Measurements from ENCODE around the gene RPP38.

RPP38 gene, protein sequence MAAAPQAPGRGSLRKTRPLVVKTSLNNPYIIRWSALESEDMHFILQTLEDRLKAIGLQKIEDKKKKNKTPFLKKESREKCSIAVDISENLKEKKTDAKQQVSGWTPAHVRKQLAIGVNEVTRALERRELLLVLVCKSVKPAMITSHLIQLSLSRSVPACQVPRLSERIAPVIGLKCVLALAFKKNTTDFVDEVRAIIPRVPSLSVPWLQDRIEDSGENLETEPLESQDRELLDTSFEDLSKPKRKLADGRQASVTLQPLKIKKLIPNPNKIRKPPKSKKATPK

DNA sequence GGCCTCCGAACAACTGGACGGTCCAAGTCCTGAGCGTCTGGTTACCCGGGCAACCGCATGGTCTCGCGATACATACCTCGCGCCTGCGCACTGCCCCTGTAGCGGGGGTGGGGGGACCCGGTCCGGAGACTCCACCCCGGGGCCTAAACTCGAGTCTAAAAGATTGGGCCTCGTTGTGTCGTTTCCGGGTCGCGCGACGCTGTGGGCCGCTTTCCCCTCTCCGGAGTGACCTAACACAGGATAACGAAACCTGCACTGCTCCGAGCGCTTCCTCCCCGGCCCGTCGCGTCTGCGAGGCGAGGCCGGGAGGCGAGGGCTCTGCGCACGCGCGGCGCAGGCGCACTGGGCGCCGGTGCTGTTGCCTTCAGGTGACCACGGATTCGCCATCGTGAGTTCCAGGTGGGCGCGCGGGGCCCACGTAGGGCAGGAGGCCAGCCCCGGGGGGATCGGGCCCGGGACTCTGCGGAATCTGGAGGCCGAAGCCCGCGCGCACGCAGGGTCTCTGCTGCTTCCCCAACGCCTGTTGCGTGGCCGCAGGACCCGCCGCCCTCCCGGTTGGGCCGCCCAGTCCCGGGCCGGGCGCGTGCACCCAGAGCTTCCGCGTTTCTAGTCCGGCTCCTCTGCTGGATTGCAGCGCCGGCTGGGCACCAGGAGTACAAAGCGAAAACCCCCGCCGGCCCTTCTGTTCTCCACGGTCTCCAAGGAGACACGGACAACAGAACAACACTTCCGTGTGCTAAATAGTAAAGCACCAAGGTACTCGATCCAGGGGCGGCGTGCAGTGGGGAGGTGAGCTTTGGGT lies at the start of gene RPP38:
TSS of gene RPP38 (plus strand) at position 345 of the 802 bp plus-strand sequence. CDS start 5,960 bp downstream, outside the sequence.
- DNase-seq, result peak; percentile 80

- no peak for DNase-seq
These were observed 47.6 kb upstream of the RPP38 start for GRCh38 chr10:15049533-15049932.

DNA sequence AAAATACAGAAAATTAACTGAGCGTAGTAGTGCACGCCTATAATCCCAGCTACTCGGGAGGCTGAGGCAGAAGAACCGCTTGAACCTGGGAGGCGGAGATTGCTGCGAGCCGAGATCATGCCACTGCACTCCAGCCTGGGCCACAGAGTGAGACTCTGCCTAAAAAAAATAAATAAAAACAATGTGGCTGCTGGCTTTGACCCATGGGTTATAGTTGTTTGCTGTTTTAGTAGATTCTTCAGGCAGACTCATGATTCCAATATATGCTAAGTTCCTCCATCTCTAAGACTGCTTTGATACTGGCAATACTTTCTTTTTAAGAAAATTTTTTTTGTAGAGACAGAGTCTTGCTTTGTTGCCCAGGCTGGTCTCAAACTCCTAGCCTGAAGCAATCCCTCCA lies 45.0 kb upstream of the RPP38 start:
- no peak for DNase-seq

DNA sequence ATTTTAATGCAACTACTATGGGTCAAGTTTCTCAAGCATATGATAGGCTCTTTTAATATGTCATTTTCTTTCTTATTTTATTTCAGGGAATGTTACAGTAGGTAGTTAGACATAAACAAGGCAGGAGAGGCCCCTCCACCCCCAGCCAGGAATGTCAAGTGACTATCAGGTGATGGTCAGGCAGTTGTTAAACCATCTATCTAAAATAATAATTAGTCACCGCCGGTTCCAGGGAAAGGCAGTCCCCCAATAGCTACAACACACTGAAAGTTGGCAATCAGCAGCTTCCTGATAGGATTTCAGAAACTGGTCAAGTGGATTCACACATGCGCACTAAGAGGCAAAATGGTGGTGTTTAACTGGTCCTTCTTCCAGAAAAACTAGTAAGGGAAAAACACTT lies 44.1 kb upstream of the RPP38 start:
- no peak for DNase-seq

DNA sequence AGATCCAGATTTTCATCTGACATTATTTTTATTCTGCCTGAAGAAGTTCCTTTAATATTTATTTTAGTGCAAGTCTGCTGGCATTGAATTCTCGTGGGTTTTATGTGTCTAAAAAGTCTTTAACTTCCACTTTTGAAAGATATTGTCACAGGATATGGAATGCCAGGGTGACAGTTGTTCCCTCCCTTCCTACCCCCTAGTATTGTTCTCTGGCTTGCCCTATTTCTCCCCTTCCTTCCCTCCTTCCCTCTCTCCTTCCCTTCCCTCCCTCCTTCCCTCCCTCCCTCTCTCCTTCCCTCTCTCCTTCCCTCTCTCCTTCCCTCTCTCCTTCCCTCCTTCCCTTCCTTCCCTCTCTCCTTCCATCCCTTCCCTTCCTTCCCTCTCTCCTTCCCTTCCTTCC lies 38.5 kb upstream of the RPP38 start:
- DNase-seq, result no peak

GRCh38 chr10:15059914-15060313 lies 37.2 kb upstream of the RPP38 start:
- DNase-seq, result no peak

- no peak for DNase-seq
These were observed 36.5 kb upstream of the RPP38 start for GRCh38 chr10:15060638-15061037.

DNA sequence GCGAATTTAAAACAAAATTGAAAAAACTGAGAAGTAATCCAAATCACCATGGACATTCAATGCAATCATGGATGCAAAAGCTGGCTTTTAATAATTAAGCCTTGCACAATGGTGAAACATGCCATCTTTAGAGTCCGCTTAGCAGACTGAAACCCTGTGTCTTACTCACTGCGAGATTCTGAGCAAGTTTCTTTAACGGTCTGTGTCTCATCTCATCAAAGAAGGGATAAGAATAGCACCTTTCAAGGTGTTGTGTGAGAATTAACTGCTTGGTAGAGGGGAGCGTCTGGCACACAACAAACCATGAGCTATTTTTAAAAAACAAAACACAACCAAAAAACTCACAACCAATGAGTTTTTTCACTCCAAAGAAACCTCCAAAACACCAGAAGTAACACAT lies 30.0 kb upstream of the RPP38 start:
- DNase-seq, result no peak

- DNase-seq, result no peak
These were observed 28.4 kb upstream of the RPP38 start for GRCh38 chr10:15068802-15069201.

DNA sequence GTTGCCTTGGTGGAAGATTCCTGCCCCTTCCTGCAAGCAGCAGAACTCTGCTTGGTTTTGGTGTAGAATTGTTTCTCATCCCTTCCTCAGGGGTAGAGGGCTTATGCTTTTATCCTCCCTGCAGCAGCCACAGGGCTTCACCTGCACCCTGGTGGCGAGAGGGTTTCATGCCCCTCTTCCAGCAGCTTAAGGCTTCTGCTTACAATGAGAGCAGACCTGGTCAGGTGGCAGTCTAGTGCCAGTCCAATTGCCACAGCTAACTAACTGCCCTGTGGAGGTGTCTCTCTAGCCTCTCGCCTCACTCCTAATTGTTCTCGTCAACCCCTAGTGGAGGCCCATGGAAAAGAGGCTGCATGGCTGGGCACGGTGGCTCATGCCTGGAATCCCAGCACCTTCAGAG lies 27.9 kb upstream of the RPP38 start:
- no peak for DNase-seq

DNA sequence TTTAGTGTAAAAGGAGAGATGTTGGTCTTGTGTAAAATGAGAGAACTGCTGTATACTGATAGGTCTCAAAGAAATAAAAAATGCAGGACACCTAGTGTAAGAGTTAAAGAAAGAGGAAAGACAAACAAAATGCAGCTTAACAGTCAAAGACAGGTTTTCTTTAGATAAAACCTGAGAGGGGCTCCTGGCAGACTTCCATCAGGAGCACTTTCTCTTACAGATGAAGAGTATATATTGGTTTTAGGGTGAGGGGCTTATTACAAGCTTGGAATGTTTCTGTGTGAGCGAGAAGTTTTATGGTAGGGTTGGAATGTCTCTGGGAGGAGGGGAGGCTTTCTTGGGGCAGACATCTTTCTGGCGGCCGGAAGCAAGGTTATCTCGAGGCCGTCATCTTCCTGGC lies 24.8 kb upstream of the RPP38 start:
- no peak for DNase-seq

- DNase-seq, result no peak
These were observed 21.7 kb upstream of the RPP38 start for GRCh38 chr10:15075421-15075820.

GRCh38 chr10:15083674-15084501 lies 13.3 kb upstream of the RPP38 start:
- no peak for DNase-seq

DNA sequence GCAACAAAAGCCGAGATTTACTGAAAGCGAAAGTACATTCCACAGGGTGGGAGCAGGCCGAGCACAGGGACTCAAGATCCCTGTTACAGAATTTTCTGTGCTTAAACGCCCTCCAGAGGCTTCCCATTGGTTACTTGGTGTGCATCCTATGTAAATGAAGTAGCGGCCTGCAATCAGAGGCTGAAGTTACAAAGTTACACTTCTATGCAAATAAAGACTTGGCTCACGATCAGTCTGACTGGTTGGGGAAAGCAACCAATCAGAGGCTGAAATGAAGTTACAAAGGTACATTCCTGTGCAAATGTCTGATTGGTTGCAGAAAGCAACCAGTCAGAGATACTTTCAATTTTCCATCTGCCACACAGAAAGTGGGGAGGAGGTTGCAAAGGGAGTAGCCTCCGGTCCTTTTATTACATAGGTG lies 12.6 kb upstream of the RPP38 start:
- peak; percentile 11 for DNase-seq

DNA sequence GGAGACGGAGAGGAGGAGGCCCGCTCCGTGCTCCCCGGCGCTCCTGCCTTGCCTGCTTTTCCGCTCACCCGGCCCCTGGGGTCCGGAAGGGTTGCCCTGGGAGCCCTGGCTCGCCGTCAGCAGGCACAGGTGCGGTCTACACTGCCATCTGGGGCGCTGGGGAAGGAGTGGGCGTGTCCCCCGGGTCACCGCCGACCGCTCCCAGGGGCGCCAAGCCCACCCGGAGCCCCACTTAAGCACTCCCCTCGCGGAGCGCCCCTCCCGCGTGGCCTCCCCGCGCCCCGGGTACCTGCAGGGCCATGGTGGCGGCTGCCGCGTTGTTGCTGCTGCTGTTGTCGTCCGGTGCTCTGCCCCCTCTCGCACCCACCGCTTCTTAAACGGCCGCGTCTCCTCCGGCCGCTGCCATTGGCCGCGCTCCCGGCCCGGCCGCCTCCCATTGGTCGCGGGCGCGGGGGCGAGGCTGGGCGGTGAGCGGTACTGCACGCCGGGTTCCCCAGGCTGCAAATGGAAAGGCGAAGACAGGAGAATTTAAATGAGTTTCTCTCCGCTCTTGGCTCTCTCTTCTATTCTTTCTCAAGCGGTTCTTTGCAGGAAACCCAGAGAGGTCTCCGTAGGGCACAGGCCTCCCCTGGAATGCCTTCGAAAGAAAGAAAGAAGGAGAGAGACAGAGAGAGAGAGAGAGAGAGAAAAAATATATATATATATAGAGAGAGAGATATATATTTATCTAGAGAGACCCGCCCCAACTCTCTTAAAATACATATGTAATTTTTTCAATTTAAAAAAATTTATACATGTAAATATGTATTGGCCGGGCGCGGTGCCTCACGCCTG lies 8.5 kb upstream of the RPP38 start, which contains the start of gene ACBD7:
TSS of gene ACBD7 (minus strand) at position 349 of the 834 bp plus-strand sequence. CDS start at position 301, 48 bp downstream.
- peak; percentile 47 for DNase-seq

DNA sequence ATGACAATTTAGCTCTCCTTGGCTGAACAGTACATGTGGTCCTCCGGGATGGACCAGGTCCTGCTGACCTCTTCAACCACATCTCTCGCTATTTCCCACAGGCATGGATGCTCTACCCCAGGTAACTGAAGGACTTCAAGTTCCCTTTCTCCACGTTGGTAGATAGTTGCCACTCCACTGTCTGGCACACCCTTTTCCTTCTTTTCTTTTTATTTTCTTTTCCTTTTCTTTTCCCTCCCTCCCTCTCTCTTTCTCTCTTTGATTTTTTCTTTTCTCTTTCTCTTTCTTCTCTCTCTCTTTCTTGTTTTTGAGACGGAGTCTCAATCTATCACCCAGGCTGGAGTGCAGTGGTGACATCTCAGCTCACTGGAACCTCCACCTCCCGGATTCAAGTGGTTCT lies 5.7 kb upstream of the RPP38 start:
- no peak for DNase-seq

- DNase-seq, result no peak
These were observed 4.2 kb upstream of the RPP38 start for GRCh38 chr10:15092855-15093408.

DNA sequence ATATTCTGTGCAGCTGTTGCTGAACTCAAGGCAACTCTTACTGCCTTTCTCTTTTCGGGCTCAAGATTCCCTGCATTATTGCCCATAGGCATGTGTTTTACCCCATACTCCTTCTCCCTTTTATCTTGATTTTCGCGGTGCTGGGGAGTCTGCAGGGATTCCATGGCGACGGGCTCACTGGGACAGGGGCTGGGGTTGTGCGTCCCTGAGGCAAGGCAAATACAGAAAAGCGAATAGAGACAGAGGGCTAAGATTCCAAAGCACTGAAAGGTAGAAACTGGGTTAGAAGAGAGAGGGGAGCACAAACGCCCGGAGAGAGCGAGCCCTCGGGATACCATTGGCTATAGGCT lies 519 bp upstream of the RPP38 start:
- no peak for DNase-seq

- DNase-seq, result no peak
These were observed 2.7 kb downstream of the RPP38 start for GRCh38 chr10:15099886-15100285.

DNA sequence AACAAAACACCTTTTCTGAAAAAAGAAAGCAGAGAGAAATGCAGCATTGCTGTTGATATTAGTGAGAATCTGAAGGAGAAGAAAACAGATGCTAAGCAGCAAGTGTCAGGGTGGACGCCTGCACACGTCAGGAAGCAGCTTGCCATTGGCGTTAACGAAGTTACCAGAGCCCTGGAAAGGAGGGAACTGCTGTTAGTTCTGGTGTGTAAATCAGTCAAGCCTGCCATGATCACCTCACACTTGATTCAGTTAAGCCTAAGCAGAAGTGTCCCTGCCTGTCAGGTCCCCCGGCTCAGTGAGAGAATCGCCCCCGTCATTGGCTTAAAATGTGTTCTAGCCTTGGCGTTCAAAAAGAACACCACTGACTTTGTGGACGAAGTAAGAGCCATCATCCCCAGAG lies 6.4 kb downstream of the RPP38 start:
- no peak for DNase-seq

GRCh38 chr10:15106352-15107013 lies 9.3 kb downstream of the RPP38 start:
- no peak for DNase-seq

DNA sequence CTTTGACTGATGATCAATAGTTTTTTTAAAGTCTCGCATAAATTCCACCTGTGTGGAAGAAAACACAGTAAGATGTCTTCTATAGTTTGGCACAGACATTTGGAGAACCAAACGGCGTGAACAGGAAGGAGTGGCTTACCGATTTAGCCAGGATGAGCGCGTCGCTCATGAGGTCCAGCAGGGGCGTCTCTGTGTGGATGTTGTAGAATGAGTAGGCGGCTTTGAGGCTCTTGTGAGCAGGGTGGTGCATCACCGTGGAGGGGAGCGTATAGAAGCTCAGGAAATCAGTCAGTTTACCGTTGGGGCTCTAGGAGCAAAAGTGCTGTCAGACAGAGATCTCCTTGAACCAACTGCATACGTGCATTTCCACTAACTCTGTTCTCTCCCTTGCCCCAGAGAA lies 15.5 kb downstream of the RPP38 start:
- no peak for DNase-seq
